Kidney glomerular epithelial cell (primary cell): ENCODE measurements around the gene TAGLN2.

Source experiments
- DNase-seq: peaks from one replicate; lab custom pipeline; 2025; lab: John Stamatoyannopoulos, UW

The TAGLN2 gene

DNA sequence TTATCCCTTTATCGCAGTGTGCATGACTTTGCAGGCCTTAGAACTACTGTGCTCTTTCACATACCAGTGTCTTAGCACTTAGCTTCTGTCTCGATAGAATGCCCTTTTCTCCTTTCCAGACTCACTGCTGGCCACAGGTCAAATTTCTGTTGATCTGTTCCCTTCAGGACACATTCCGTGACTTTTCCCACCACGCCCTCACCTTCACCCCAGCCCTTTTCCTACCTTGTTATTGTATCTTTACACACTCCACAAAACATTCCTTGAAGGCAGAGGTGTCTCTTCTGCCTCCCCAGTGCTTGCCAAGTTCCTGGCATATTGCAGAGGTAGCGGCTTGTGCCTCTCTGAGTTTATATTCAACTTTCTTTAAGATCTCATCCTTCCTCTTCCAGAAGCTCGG is 23.8 kb upstream of the TAGLN2 start:
- no peak for DNase-seq

DNA sequence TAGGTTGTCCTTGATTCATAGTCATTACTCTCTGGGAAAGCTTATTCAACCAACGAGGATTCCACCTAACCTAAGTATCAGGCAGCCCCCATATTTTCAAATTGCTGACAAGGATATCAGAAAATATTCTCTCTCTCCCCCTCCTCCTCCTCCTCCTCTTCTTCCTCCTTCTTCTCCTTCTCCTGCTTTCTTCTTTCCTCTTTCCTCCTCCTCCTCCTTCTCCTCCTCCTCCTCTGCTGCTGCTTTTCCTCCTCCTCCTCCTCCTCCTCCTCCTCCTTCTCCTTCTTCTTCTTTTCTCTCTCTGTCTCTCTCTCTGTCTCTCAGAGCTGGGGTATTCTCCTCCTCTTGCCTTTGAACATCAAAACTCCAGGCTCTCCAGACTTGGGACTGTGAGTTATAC is 22.6 kb upstream of the TAGLN2 start:
- no peak for DNase-seq

DNA sequence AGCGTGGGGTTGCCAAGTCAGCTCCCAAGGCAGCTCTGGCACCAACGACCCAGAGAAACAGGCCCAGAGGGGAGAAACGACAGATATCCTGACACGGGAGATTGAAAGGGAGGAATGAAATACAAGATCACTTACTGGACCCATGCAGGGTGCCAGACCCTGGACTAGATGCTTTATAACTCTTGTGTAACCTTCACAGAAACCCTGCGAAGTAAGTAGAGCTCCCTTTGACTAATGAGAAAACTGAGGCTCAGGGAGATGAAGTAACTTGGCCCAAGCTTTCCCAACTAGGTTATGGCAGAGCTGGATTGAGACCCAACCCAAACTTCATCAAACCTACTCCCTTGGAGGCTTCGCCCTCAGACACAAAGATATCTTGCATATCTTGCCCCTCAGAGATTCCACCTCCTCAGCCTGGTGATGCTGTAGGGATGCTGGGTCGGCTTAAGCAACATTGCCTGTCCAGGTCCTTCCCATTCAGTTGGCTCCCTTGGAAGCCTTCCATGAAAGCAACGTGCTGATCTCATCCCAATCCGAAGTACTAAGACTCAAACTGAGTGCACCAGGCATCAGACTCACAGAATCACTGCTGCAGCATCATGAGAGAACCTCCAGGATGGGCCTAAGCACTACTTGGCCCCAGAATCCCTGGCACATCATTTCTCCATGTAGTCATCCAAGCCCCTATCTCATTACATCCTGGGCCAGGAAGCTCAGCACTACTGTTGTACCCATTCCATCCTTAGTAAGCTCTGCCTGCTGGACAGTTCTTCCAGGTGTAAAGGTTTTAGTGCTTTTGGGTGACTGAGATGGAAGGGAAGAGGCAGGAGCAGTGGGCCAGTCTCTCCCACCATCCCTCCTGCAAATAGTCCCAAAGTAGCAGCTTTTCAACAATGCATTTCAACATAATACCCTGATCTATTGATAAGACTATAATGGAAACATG is 21.2 kb upstream of the TAGLN2 start:
- no peak for DNase-seq

DNA sequence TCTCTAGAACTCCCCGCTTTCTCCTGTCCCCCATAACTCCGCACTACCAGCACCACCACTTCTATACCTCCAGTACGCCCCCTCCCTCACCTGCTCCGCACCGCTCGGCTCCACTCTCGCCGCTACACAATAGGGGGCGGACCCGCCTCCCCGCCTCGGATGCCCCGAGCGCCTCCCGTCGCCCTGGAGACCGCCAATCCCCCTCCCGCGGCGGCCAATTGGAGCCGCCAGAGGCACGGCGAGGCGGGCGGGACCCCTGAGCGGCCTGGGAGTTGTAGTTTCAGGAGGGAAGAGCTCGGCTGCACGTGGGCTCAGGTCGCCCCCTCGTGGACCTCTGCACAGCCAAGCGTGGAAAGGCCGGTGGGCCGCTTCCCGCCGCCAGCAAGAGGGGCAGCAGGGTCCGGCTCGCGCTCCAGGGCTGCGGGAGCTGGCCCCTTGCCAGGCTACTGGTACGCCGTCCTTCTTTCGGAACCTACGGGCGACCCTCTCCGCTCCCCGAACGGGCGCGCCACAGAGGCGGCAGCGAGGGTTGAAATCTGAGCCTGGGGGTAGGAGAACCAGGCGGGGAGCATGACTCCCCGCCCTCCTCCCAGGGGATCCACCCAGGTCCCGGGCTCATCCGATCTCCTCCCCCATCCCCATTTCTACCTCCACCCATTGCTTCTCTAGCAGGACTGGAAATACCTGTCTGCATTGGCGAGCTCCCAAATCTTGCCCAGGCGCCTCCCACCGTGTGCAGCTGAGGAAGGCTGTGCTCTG is 20.4 kb upstream of the TAGLN2 start, which contains the start of gene IGSF9:
IGSF9 (minus strand) TSS at position 131 of the 759 bp plus-strand sequence. CDS start 2,159 bp downstream, outside the sequence.
- DNase-seq = peak; percentile 42

DNA sequence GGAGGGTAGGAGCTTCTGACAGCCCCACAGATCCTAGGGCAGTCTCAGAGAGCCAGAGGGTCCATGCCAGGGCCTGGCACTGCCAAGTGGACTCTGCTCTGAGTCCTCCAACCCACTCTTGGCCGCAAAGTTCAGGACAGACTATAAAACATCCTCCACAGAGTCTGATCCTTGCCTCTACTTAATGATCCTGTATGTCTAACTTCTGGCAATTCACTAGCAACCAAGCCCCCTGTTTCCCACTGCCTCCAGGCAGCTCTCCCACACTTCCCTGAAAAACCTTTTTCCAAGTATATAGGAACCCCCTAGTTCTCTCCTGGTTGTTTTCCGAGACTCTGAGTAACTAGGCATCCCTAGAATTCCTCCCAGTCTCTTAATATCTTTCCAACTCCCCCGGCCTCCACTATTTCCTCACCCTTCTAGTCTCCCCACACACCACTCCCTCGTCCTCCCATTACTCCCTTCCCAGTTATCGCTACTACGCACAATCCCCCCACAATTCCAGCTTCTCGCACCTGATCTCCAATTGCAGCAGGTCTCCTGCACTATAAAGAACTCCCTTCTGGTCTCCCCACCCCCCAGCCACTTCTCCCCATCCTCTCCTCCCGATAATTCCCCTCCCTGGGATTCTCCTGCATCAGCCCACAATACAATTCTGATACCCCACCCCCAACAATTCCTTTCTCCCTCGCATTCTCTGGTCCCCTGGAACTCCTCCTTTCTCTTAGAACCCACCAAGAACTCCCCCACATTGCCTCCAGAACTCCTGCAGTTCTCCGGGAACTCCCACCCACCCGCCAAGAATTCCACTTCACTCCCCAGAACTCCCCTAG is 19.5 kb upstream of the TAGLN2 start:
- DNase-seq = no peak

DNA sequence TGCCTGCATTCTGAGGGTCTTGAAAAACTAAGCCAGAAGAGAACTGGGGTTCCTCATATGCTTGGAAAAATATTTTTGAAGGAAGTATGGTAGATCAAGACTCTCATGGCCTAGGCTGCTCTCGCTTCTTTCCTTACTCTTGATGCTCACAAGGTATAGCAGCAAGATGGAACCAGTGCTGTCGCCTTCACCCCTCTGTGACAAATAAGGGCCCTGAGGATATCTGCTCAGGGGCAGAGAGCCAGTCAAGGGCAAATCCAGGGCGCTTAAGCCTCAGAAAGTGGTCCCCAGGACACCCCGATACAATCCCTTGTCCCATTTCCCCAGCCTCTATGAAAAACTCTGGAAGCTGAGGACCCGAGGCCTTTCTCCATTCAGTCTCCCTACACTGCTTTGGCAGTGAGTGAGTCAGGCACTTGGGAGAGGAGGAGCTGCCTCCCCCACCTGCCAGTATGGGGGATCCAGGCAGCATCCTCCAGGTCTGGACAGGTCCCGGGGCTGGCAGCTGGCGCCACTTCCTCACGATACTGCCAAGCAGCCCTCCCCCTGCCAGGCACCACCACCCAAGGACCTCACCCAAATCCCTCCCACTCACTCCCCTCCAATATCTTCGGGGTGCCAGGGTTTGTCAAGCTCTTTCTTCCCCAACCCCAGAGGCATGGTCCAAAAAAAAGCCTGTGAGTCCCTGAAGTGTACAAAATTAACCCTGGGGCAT is 18.8 kb upstream of the TAGLN2 start:
- no peak for DNase-seq

DNA sequence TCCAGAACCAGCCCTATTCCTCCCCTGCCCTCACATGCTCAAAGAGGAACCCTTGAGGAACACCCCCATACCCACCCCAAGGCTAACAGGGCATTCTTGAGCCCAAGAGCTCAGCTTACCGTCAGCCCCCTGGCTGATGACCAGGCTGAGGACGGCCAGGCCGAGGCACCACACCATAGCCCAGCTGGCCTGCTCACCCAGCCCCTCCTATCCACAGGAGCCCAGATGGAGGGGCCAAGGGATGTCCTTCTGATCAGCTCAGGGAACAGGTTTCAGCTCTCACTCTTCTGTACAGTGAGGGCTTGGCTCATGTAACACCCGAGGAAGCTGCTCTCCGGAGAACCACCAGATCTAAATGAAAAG is 18.0 kb upstream of the TAGLN2 start:
- DNase-seq = no peak

DNA sequence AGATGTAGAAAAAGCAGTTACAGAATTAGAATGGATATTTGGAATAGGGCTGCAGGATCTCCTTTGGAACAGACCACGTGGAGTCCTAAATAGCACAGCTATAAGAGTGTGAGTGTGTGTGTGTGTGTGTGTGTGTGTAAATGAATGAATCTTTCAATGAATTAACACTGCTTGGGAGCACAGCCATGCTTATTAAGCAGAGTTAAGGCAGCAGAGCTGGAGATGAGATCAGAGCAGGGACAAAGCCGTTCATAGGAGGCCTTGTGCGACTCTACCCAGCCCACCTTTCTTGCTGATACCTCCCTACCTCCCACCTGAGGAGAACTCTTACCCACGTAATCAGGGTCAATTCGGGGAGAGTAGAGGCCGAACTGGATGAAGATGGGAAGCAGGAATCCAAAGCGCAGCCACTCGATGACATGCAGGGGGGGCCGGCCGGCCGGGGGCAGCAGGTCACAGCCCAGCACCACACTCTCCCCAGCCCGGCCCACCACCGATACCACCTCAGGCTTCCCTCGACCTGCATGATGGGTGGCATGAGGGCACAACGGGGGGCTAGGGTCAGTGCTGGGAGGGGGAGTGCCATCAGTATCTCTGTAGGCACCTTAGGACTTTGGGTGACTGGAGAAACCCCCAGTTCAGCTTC is 17.4 kb upstream of the TAGLN2 start:
- DNase-seq = no peak

DNA sequence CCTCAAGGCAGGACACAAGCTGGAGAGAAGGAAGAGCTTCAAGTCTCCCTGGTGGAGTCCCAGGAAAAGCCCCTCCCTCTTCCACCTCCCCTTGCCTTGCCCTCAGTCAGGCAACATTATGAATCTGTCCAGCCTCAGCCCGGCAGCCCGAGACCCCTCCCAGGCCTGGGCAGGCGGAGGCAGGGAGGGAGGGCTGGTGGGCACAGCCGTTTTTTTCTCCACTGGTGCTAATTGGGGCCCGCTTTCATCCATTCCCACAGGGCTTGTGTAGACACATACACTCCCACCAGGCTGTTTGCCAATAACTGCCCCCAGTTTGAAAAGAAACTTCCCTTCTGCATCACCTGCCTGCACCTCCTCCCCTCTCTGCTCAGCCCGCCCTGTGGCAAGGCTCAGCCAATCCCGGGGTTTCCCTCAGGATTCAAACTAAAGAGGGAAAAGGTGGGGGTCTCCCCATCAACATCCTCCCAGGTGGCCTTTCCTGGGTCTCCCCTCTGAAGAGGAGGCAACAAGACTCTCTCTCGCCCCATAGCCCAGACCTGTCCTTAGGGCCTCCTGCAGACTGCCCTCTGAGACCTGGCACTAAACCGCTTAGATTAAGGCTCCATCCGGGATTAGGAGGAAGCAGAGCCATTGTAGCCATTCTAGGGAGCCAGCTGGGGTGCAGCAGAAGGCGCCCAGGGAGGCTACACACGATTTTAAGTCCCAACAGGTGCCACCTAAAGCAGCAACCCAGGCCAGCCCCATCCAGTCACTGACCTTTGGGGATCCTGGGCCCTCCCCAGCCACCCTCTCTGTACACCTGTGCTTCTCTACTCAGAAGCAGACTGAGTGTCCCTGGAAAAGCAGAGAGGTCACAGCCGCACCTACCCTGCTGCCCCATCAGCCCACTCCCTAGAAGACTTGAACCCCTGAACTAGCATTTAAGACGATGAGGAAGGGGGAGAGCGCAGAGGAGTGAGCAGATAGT is 16.6 kb upstream of the TAGLN2 start:
- DNase-seq = no peak

DNA sequence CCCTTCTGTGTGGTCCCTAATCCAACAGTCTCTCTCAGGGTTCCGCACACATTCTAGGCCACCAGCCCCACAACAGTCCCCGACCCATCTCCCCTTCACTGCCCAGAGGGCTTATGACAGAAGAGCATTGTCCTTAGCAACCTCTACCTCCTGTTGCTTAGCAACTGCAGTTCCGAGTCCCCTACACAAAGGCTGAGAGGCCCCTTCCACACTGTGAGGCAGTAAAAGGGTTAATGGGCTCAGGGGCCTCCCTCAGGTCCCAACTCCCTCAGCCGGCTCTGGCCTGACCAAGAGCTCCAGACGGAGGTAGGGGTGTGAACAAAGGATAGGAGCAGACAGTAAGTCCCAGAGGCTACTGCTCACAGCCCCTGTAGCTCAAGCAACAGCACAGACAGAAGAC is 15.8 kb upstream of the TAGLN2 start:
- no peak for DNase-seq

DNA sequence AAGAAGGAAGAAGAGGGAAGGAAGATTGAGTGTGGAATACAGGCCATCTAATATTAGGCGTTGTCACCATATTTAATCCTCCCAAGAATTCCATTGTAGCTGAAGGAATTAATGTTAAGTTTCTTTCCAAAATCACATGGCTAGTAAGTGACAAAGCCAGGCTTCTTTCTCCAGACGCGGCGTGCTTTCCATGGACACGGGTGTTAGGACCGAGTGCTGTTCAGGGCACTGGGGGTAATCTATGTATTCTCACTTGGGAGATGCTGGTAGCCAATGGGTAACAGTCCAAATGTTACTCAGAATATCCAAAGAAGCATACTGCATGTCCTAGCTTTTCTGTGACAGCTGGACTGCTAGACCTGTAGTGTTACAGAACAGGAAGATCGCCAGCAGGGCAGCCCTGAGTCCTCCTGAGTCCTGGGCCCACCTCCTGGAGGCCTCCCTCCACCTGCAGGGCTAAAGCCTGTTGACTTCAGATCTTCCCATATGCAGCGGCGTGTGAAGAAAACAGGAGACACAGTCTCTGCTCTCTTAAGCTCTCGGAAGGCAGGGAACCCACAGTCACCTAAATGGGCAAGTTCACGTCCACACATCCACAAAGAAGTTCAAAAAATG is 14.8 kb upstream of the TAGLN2 start:
- DNase-seq = no peak

DNA sequence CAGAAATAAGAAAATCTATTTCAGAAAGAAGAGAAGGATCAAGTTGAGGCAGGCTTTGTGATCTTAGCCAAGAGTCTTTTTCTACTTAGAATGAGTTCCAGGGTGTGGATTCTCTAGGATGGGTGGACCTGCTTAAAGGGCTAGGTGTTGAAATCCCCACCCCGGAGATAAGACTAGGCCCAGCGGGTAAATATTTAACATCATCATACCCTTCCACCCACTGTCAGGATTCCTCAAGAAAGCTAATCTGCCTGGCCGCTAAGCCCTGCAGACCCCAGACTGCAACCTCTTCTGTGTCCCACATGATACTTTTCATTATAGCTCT is 14.3 kb upstream of the TAGLN2 start:
- no peak for DNase-seq

DNA sequence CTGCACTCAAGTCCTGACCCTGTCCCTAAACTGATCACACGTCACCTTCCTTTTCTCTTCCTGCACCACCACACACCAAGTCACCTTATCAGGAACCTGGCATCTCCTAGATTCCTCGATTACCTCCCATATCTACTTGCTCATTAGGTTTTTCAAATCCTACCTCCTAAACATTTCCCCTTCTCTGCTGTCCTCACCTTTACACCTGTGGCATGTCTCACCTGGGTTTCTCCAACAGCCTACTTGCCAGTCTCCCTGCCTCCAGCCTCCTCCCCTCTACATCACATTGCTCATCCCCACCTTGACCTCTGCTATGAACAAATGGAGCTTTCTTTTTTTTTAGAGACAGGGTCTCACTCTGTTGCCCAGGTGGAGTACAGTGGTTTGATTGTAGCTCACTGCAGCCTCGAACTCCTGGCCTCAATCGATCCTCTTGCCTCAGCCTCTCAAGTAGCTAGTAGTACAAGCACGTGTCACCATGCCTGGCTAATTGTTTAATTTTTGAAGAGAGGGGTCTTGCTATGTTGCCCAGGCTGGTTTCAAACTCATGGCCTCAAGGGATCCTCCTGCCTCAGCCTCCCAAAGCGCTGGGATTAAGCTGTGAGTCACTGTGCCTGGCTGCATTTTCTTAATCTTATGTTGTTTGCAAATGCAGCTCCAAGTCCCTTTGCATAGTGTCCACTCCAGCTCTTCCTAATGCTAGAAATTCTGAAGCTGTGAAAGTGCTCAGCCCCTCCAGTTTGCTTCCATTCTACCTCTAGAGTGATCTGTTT is 13.8 kb upstream of the TAGLN2 start:
- no peak for DNase-seq

DNA sequence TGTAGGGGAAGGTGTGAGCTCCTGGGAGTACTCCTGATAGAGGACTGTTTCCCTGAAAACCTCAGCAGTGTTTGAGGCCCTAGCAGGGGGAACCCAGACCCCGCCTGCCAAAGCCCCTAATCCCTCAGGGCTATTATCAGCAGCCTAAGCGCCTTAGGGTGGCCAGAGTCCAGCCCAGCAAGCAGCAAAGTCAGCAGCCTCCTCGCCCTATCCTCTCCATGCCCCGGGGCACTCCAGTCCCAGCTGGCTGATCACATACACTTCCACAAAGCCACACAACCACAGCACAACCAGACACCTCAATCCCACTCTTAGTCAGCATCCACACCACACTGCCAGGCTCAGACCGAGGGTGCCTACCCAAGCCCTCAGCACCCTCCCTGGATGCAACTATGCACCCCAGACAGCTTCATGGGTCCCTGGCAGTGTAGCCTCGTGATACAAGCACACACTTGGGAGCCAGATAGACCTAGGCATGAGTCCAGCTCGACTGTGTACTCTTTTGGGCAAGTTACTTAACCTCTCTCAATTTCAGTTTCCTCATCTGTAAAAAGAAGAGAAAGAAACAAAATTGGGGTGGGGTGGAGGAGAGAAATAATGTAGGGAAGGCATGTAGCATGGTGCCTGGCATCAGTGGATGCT is 13.0 kb upstream of the TAGLN2 start:
- no peak for DNase-seq

DNA sequence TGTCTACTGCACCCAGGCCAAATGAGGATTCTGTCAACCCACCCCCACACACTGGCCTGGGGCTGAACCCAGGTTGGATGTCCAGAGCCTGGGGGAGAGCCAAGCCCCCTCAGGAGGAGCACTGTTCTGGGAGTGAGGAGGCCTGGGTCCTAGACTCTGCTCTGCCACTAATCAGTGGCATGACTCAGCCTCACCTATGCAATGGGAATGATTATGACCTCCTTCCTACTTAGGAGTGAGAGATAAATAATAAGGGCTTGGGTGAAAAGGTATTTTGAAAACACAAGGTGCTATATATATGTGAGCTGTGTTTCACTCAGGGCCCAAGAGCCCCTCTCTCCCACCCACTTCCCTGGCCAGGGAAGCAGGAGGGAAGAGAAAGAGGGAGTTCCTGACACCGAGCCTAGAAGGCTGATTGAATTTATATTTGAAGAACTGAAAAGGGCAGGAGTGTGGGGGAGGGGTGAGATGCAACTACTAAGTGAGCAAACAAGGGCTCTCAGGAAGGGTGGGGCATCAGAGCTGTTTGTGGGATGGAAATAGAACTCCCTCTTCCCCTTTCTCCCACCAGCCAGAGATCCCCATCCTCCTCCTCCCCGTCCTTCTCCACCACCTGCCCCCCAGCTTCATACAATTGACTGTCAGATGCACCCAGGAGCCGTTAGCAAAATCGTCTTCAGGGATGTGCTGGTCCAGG is 11.9 kb upstream of the TAGLN2 start:
- no peak for DNase-seq

DNA sequence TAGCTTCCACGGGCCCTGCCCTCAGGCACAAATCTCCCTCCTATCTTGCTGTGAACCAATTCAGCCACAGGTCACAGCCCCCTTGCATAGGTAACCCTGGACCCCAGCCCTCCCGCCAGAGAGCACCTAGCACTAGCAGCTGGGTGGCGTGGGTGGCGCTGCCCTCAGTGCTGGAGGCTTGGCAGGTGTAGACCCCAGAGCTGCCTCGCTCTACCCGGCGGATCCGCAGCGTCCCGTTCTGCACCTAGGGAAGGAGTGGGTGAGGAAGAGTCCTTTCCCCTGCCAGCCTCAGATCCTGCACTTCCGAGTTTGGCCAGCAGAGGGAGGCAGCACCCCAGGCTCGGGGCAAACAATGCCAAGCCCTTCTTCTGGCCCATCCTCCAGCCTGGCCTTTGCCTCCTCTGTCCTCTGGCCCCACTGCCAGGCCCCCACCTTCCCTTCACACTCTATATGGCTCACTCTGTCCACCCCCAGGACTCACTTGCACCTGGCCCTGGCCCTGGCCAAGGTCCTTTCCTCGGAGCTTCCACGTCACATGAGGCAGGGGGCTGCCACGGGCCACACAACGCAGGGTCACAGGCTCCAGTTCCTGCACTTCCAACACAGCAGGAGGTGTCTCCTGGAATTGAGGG is 11.1 kb upstream of the TAGLN2 start:
- DNase-seq = no peak

DNA sequence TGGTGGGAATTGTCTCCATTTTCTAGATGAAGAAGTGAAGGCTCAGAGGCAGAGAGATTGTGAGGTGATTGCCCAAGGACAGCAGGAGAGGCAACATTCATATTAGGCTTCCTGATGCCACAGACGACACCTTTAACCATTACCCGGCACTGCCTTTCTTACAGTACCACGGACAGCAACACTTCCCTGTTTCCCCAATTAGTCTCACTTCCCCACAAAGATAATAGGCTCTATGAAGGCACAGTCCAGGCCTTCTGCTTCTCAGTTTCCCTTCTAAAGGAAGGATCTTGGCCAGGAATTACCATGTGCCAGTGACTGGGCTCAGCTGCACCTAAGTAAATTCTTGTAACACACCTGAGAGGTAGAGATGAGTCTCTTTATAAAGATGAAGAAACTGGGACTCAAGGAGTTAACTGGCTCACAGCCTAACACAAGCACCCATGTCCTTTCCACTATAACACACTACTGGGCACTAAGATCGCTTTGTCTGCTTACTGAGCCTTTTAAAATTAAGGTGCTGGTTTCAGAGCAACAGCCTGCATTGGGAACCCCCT is 10.5 kb upstream of the TAGLN2 start:
- no peak for DNase-seq
